ENCODE measurements around the gene EXOSC3.
"Not testable (repeated sequence)": the region's sequence is repeated elsewhere in the genome, so short reads cannot be mapped to it uniquely, and the experiment has no call there.

The EXOSC3 gene

DNA sequence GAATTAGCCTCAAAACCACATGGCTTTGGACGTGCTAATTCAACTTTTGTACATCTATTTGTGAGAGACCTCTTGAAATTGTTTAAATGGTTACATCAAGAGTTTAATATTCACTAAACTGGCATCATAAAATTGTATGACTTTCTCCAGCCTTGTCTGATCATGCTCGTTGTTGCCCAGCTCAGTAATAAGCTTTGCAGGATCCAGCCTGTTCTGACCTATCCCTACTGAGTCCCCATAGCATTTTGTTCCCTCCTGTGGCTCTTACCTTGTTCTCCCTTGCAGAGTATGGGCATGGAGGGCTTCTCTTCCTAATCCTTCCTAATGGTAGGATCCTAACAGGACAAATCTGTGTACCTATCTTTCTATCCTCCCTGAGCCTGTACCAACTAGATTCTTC is 6.3 kb downstream of the EXOSC3 start:
- no peak for DNase-seq (ENCODE audit: extremely low spot score, insufficient read length, low read depth)
- no peak for FAIRE-seq

GRCh38 chr9:37776328-37776727 is 8.5 kb downstream of the EXOSC3 start:
- DNase-seq (ENCODE audit: extremely low spot score, insufficient read length, low read depth) (no peak), FAIRE-seq (no peak)

GRCh38 chr9:37775216-37775919 is 9.5 kb downstream of the EXOSC3 start:
- FAIRE-seq (no peak), DNase-seq (ENCODE audit: extremely low spot score, insufficient read length, low read depth) (no peak)

DNA sequence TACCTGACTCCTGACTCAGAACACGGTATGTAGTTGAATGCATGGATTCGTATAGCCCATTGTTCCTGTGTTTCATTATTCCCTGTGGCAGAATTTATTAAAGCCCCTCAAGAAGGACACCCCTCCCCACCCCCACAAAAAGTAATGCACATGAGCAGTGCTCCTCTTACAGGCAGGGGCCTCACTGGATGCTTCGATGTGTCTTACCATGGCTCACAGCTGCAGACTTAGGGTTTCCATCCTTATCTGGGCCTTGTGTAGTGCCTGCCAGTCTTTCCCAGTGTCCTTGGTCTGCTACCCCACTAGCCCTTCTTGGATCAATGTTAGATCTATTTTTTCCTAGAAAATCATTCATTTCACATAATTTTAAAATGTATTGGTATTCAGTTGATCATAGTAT is 14.9 kb downstream of the EXOSC3 start:
- DNase-seq (ENCODE audit: extremely low spot score, insufficient read length, low read depth) (no peak), FAIRE-seq (no peak)

GRCh38 chr9:37769306-37769705 is 15.6 kb downstream of the EXOSC3 start:
- DNase-seq (ENCODE audit: extremely low spot score, insufficient read length, low read depth) (no peak), FAIRE-seq (no peak)

- FAIRE-seq; DNase-seq (ENCODE audit: extremely low spot score, insufficient read length, low read depth): not testable (repeated sequence)
These were observed 19.6 kb downstream of the EXOSC3 start for GRCh38 chr9:37765263-37765662.

DNA sequence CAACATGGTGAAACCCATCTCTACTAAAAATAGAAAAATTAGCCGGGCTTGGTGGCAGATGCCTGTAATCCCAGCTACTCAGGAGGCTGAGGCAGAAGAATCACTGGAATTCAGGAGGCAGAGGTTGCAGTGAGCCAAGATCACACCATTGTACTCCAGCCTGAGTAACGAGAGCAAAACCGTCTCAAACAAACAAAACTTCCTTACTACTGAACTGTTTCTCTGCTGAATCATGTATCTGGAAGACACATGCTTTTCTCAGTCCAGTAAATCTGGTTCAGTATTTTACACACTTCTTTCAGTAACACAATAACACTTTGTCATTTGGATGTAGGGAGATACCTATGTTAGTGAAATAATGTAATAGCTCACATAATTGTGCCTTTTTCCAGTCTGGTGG is 23.4 kb downstream of the EXOSC3 start:
- DNase-seq (ENCODE audit: extremely low spot score, insufficient read length, low read depth) (no peak), FAIRE-seq (no peak)

- FAIRE-seq (no peak), DNase-seq (ENCODE audit: extremely low spot score, insufficient read length, low read depth) (no peak)
These were observed 24.3 kb downstream of the EXOSC3 start for GRCh38 chr9:37760416-37761161.

DNA sequence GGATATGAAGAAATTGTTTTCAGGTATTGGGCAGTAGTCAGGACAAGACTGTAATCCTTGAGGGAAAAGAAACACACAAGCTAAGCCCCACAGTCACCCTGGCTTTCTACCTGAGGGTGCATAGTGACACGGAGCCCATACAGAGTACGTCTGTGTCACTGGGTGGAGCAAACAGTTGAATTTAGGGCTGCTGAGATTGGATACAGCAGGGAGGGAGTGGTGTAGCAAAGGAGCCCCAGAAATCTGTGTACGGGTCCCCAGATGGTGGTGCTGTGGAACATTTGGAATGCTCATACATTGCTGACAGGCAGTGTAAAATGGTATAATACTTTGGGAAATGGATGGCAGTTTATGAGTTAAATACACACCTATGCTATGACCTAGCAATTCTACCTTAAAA is 26.1 kb downstream of the EXOSC3 start:
- DNase-seq (ENCODE audit: extremely low spot score, insufficient read length, low read depth), result no peak
- no peak for FAIRE-seq

DNA sequence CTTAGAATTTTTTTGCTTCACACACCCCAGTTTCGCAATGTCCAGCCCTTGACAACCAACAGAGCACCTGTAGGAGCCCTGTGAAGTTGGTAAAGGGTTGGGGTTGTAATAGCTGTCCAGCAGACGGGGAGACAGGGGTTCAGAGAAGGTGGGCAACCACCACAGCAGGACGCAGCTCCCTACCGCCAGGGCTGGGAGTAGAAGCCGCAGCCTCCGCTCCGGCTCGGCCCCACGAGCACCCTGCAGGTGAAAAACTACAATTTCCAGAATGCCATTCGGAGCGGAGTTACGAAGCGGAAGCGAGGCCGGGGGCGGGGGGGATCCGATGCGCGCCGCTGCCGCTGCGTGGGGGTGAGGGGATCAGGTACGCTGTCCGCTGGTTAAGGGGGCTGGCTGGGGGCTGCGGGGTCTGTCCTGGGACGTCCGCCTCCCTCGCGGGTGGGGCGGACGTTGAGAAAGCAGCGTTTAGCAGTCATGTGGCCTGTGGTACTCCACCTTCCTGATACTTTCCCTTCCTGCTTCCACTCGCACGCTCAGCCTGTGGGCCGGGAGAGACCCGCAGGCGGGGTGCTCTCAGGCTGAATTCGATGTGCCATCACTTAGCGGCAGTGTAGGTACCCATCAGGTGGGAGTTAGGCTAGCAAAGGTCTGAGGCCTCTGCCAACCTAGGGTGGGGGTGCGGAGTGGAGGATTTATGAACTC is 31.2 kb downstream of the EXOSC3 start, which contains the start of gene TRMT10B:
TRMT10B (plus strand) TSS at position 317 of the 702 bp plus-strand sequence. CDS start 8,127 bp downstream, outside the sequence.
- DNase-seq (ENCODE audit: extremely low spot score, insufficient read length, low read depth) (peak; percentile 79), FAIRE-seq (peak; percentile 82)

DNA sequence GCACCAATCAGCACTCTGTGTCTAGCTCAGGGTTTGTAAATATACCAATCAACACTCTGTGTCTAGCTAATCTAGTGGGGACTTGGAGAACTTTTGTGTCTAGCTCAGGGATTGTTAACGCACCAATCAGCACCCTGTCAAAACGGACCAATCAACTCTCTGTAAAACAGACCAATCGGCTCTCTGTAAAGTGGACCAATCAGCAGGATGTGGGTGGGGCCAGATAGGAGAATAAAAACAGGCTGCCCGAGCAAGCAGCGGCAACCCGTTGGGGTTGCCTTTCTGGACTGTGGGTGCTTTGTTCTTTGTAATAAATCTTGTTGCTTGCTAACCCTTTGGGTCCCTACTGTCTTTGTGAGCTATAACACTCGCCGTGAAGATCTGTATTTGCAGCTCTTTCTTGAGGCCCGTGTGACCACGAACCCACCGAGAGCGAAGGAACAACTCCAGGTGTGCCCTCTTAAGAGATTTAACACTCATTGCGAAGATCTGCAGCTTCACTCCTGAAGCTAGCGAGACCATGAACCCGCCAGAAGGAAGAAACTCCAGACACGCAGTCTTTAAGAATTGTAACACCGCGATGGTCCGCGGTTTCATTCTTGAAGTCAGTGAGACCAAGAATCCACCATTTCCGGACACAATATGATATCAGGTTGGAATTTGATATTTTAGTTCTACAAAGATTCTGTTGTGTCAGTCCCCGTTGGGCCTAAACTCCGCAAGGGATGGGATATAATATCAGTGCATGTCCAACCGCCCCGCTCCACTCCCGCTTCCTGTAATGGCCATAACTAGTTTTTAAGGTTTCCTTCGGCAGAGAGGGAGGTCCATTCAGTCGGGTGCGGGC is 32.0 kb downstream of the EXOSC3 start:
- DNase-seq (ENCODE audit: extremely low spot score, insufficient read length, low read depth) (no peak), FAIRE-seq (no peak)

GRCh38 chr9:37752112-37752511 is 32.8 kb downstream of the EXOSC3 start:
- not testable (repeated sequence) for DNase-seq (ENCODE audit: extremely low spot score, insufficient read length, low read depth); FAIRE-seq

GRCh38 chr9:37751704-37752103 is 33.2 kb downstream of the EXOSC3 start:
- not testable (repeated sequence) for FAIRE-seq

GRCh38 chr9:37751186-37751585 is 33.7 kb downstream of the EXOSC3 start:
- no peak for DNase-seq (ENCODE audit: extremely low spot score, insufficient read length, low read depth)
- no peak for FAIRE-seq

More at GRCh38 chr9:37751704-37752103, 33.2 kb downstream of the EXOSC3 start:
- DNase-seq (ENCODE audit: extremely low spot score, insufficient read length, low read depth), result not testable (repeated sequence)

DNA sequence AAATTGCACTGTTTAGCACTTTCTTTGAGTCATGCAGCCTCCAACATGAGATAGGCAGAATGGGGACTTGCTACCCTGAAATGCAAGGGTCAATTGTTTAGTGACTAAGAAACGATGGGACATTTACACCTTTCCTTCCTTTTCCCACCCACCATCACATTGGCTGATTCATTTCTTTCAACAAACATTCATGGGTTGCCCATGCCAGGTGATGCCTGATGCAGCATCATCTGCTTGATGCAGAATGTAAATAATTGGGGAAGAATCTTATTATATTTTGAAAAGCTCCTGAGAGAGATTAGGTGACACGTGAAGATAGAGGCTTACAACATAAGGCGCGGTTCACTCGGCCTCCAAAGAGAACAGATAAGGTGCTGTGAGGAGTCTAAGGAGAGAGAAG is 35.7 kb downstream of the EXOSC3 start:
- no peak for FAIRE-seq
- DNase-seq (ENCODE audit: extremely low spot score, insufficient read length, low read depth), result no peak

DNA sequence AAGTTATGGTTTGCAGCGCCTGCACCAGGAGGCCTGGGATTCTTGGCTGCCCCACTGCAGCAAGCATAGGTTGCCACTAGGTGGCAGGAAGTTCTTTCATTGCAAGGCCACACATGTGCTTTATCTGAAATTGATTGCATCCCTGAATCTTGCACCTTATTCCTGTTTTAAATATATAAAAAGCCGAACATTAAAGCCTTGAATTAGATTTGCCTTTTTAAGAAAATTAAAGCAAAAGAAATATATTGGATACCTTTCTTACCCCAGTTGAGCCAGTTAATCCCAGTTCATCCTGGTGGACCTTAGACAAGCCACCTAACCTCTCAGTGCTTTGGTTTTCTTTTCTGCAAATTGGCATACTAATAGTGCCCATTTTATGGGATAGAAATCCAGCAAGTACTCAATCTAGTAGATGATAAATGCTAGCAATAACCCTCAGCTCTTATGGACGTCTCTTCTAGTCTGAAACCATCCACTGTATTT is 37.6 kb downstream of the EXOSC3 start:
- FAIRE-seq (peak; percentile 92), DNase-seq (ENCODE audit: extremely low spot score, insufficient read length, low read depth) (peak; percentile 69)

DNA sequence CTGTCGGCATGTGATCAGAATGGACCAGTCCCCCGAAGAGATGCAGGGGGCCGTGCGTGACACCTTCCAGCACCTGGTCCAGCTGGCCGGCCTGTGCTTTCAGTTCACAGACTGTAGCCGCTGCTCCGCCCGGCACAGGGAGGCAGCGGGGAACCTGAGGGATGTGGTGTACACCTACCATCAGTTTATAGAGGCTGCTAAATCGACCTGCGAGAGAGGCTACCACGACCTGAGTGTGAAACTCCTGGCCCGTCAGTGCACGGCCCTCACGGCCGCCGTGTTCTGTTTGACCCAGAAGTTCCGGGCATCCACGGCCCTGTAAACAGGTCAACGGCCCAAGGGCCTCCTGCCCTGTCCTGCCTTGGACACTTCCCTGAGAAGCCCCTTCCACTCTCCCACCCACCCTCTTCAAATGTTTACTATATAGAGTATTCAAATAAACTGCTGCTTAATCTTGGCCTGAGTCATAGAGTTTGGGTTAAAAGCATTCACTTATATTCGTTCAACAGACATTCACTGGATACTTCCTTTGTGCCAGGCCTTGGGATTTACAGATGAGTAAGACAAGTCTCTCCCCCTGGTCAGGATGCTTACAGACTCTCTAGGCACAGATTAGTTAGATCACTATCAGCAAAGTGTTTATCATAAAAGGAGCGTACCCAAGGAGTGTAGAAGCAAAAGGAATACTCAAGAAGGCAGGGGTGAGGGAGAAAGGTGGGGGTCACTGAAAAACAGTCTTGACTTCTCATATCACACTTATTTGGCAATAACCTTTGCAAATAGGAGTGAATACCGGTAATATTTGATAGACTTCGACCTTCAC is 38.2 kb downstream of the EXOSC3 start:
- no peak for FAIRE-seq
- DNase-seq (ENCODE audit: extremely low spot score, insufficient read length, low read depth), result no peak

GRCh38 chr9:37745970-37746369 is 38.9 kb downstream of the EXOSC3 start:
- DNase-seq (ENCODE audit: extremely low spot score, insufficient read length, low read depth) (no peak), FAIRE-seq (no peak)

Data from GM18507 (cell line).